ENCODE results near the gene DCAF8L2.

DNA sequence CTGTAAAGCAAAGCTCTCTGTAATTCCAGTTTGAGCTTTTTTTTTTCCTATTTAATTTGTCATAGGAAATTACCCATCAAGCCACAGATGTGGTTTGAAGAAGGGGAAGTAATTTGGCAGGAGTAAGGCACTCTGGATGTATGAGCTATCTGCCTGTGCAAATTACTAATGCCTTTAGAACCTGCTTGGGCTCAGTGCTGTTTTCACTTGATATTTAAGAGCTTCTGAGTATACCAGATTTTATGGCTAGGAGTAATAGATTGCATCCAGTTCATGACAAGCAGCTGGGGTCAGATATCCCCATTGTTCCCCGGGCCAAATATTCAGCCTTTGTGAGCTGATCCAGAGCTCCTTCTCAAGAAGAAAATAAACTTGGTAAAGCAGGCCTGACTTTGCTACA lies 89.1 kb downstream of the DCAF8L2 start:
- TF ChIP-seq POLR2A (IDR thresholded peaks at IDR 0.05; ENCODE audit: extremely low read depth, insufficient read length) = no peak
- TF ChIP-seq, protein P1, sequence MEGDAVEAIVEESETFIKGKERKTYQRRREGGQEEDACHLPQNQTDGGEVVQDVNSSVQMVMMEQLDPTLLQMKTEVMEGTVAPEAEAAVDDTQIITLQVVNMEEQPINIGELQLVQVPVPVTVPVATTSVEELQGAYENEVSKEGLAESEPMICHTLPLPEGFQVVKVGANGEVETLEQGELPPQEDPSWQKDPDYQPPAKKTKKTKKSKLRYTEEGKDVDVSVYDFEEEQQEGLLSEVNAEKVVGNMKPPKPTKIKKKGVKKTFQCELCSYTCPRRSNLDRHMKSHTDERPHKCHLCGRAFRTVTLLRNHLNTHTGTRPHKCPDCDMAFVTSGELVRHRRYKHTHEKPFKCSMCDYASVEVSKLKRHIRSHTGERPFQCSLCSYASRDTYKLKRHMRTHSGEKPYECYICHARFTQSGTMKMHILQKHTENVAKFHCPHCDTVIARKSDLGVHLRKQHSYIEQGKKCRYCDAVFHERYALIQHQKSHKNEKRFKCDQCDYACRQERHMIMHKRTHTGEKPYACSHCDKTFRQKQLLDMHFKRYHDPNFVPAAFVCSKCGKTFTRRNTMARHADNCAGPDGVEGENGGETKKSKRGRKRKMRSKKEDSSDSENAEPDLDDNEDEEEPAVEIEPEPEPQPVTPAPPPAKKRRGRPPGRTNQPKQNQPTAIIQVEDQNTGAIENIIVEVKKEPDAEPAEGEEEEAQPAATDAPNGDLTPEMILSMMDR (IDR thresholded peaks at IDR 0.05; ENCODE audit: low read depth, low read length) = no peak
- TF ChIP-seq, protein P2, sequence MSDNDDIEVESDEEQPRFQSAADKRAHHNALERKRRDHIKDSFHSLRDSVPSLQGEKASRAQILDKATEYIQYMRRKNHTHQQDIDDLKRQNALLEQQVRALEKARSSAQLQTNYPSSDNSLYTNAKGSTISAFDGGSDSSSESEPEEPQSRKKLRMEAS (IDR thresholded peaks at IDR 0.05; ENCODE audit: low read depth, low read length) = no peak
